Activated CD8-positive, alpha-beta memory T cell treated with anti-CD3 and anti-CD28 coated beads, Interleukin-2, amount 10 ng/mL, durations not matched to agents 7 days and 5 days (primary cell): ENCODE data around the gene CACNA1I. TPM values are rescaled to one million over a fixed set of nuclear protein-coding genes. Genes with fewer than 3 reads are reported as not detected.

ENCODE experiments used
- ATAC-seq: fragments of 150-1000 bp; cut with Tn5 transposase; one replicate; pipeline ENCODE4 v1.10.0; 2021; ENCODE audit warnings: moderate library complexity
- CTCF ChIA-PET: fragments of 350-600 bp; sonication (Branson Sonifier 250); formaldehyde crosslinking; loops from one replicate; lab custom pipeline; 2021; ENCODE audit warnings: antibody characterized with exemption; lab: Charles Lee
- DNase-seq: peaks from one replicate; pipeline ENCODE4 v3.0.0-alpha.2; 2020
- H3K27ac Mint-ChIP-seq: one replicate; pipeline ENCODE4 v1.8.0; 2021; ENCODE audit warnings: mild to moderate bottlenecking, mixed read lengths
- H3K27me3 Mint-ChIP-seq: one replicate; pipeline ENCODE4 v1.8.0; 2021; ENCODE audit warnings: mixed read lengths
- H3K36me3 Mint-ChIP-seq: one replicate; pipeline ENCODE4 v1.8.0; 2021; ENCODE audit warnings: mild to moderate bottlenecking, mixed read lengths
- H3K4me1 Mint-ChIP-seq: one replicate; pipeline ENCODE4 v1.8.0; 2021; ENCODE audit warnings: mixed read lengths
- H3K4me3 Mint-ChIP-seq: one replicate; pipeline ENCODE4 v1.8.0; 2021; ENCODE audit warnings: mild to moderate bottlenecking, moderate library complexity, mixed read lengths
- H3K9me3 Mint-ChIP-seq: one replicate; pipeline ENCODE4 v1.8.0; 2022; ENCODE audit warnings: low read depth, mixed read lengths
- total RNA-seq, 2 experiments: library from RNA; stranded (reverse); gene quantifications; one replicate each; pipeline ENCODE4 v1.2.3, GENCODE V29; 2021

The CACNA1I gene
- total RNA-seq, 2 experiments from 2014 or later = 0.30 to 1.8 TPM

DNA sequence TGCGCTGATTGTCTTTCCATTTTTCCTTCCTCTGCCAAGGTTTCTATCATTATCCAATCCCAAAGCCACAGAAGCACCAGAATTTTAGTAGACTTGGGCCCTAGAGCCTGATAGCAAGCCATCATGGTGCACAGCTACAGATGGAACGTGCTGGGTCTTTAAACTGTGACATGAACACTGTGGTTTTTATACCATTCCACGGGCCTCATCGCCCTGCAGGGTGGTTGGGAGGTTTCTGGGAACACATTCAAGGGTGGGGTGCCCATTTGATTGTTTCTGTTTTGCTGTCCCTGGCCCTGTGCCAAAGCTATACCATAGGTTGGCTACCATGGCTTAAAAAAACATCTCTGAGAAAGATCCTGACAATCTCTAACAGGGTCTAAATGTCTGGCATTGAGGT, 151.9 kb downstream of the CACNA1I start:
- CTCF ChIA-PET = no interaction called here
- Mint-ChIP-seq H3K4me1 (peaks cover 29% of the 10 kb centered on the region), H3K9me3 (peaks cover 4% of the 10 kb centered on the region), H3K27ac (no peak overlapping the region), H3K27me3 (peaks cover 19% of the 10 kb centered on the region), H3K36me3 (peaks cover 6% of the 10 kb centered on the region), H3K4me3 (no peak overlapping the region)
- no peak for DNase-seq
- no peak for ATAC-seq

DNA sequence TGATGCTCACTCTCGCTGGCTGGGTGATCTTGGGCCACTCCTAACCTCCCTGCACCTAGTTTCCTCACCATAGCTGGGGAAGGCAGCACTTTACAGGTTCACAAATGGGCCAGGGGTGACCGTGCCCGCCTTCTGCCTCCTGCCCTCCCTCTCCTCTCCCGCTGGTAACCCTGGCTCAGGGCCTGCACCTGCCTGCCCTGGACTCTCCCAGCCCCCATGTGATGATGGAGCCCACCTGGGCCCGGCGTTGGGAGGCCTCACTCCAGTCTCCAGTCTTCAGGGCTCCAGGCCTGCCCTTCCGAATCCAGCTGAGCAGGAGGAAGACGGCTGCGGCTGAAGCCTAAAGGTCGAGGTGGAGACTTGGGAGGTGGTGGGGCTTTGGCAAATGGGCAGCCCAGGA, 152.9 kb downstream of the CACNA1I start:
- Mint-ChIP-seq H3K27ac (no peak overlapping the region), H3K27me3 (peaks cover 22% of the 10 kb centered on the region), H3K36me3 (peaks cover 6% of the 10 kb centered on the region), H3K4me1 (peaks cover 26% of the 10 kb centered on the region), H3K9me3 (peaks cover 4% of the 10 kb centered on the region), H3K4me3 (no peak overlapping the region)
- ATAC-seq (no peak), DNase-seq (no peak)
- CTCF ChIA-PET = no interaction called here

DNA sequence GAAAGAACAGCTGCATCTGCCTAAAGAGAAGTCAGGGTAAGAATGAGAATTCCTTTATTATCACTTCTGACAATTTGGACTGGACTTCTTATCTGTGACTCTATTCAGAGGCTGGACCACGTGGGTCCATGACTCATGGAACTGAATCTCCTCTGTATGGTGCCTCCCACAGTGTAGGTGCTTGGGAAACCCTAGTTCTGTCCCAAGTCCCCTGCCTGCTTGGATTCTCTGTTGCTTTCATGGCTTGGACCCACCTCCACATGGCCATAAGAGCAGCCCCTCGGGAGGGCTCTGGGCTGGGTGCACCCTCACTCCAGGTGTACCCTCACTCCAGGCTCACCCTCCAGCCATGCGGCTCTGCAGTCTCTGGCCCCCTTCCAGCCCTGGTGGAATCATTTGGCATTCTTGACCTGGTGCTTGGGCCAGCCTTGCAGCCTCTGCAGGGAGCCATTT, 153.4 kb downstream of the CACNA1I start:
- H3K4me3 Mint-ChIP-seq = no peak overlapping the region
- H3K9me3 Mint-ChIP-seq = peaks cover 4% of the 10 kb centered on the region
- CTCF ChIA-PET = no interaction called here
- H3K4me1 Mint-ChIP-seq = peaks cover 26% of the 10 kb centered on the region
- DNase-seq = no peak
- peaks cover 22% of the 10 kb centered on the region for H3K27me3 Mint-ChIP-seq
- ATAC-seq = no peak
- no peak overlapping the region for H3K27ac Mint-ChIP-seq
- peaks cover 6% of the 10 kb centered on the region for H3K36me3 Mint-ChIP-seq

DNA sequence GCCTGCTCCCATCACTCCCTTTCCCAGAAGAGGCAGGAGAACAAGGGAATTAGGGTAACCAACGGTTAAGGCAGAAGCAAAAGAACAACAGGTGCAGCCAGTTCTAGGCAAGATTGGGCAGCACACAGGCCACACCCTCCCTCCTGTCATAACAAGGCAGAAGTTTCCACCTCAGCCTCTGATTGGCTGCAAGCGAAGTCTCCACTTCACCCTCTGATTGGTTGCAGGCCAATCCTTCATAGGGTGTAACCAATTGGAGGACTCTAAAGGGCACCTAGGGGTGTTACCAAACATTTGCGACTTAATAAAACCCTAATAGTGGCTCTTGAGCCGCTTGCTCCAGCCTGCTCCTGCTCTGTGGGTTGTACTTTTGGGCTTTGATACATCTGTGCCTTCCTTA, 153.8 kb downstream of the CACNA1I start:
- Mint-ChIP-seq H3K4me1 (peaks cover 21% of the 10 kb centered on the region), H3K4me3 (no peak overlapping the region), H3K27me3 (peaks cover 22% of the 10 kb centered on the region), H3K27ac (no peak overlapping the region), H3K9me3 (peaks cover 4% of the 10 kb centered on the region), H3K36me3 (peaks cover 6% of the 10 kb centered on the region)
- no peak for DNase-seq
- CTCF ChIA-PET = no interaction called here
- no peak for ATAC-seq

DNA sequence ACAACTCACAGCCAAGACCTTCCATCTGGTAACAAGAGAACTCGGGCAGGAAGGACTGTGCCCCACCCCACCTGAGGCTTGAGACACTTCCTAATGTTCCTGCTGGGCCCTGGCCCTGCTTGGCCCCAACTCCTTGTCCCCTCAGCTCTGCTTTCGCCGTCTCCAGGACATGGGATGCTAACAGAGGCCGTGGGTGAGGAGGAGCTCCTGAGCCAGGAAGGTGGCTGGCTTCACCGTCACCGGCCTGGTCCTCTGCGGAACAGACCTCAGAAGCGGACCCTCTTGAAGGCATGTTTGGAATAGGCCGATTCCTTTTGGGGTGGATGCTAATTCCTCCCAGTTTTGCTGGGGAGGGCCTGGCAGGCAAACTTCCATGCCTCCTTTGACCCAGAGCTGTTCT, 154.3 kb downstream of the CACNA1I start:
- H3K27me3 Mint-ChIP-seq = peaks cover 22% of the 10 kb centered on the region
- H3K36me3 Mint-ChIP-seq = peaks cover 6% of the 10 kb centered on the region
- DNase-seq = no peak
- no peak overlapping the region for H3K4me3 Mint-ChIP-seq
- no peak for ATAC-seq
- peaks cover 4% of the 10 kb centered on the region for H3K9me3 Mint-ChIP-seq
- no peak overlapping the region for H3K27ac Mint-ChIP-seq
- H3K4me1 Mint-ChIP-seq = peaks cover 18% of the 10 kb centered on the region
- CTCF ChIA-PET = no interaction called here

DNA sequence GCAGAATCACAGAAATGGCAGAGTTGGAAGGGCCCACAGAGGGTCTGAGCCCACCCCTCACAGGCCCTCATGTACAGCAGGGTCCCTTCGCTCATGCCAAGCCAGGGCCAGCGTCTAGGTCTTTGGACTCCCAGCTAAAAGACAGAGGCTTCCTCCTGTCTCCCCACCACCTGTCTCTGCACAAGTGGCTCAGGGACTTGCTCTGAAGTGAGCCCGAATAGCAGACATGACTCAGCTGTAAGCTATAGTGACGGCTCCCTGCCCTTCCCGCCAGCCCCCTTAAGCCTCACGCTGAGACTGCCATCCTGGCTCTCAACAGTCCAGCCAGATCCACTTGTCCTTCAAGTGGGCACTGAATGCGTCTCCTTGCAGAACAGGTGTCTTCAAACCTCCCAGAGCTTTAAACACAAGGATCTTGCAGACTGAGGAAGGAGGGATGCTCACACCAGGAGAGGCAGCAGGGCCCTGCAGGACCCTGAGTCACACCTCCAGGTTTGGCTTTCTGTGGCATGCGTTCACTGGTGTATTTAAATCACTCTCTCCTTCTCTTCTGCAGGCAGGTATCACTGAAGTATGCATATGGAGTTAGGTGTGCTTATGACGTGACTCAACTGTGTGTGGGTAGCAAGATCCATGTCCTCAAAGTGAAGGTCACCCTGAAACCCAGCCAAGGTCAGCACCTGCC, 154.9 kb downstream of the CACNA1I start:
- H3K27ac Mint-ChIP-seq = no peak overlapping the region
- peaks cover 20% of the 10 kb centered on the region for H3K27me3 Mint-ChIP-seq
- H3K36me3 Mint-ChIP-seq = peaks cover 6% of the 10 kb centered on the region
- DNase-seq (no peak), ATAC-seq (no peak)
- peaks cover 16% of the 10 kb centered on the region for H3K4me1 Mint-ChIP-seq
- no peak overlapping the region for H3K4me3 Mint-ChIP-seq
- CTCF ChIA-PET = no interaction called here
- H3K9me3 Mint-ChIP-seq = peaks cover 4% of the 10 kb centered on the region

DNA sequence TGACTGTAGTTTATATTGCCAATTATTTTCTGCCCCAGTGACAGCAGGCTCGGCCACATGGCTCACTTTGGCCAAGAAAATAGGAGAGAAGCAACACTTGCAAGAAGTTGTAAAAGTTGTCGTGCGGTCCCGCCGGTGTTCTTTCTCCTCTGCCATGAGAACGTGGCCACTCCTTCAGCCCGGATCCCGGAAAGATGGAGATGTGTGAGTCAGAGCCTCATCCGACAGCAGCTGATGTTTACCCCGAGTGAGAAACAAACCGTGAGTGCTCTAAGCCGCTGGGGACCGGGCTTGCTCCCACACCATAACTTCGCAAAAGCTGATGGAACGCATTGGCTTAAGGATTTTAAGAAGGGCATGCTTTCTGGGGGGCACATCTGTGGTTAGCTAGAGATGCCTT, 157.0 kb downstream of the CACNA1I start:
- Mint-ChIP-seq H3K9me3 (no peaks in the 10 kb centered on the region), H3K27ac (no peak overlapping the region), H3K4me1 (peaks cover 3% of the 10 kb centered on the region), H3K36me3 (peaks cover 1% of the 10 kb centered on the region), H3K27me3 (peaks cover 16% of the 10 kb centered on the region), H3K4me3 (no peak overlapping the region)
- DNase-seq = peak; percentile 36
- CTCF ChIA-PET = no interaction called here
- no peak for ATAC-seq

DNA sequence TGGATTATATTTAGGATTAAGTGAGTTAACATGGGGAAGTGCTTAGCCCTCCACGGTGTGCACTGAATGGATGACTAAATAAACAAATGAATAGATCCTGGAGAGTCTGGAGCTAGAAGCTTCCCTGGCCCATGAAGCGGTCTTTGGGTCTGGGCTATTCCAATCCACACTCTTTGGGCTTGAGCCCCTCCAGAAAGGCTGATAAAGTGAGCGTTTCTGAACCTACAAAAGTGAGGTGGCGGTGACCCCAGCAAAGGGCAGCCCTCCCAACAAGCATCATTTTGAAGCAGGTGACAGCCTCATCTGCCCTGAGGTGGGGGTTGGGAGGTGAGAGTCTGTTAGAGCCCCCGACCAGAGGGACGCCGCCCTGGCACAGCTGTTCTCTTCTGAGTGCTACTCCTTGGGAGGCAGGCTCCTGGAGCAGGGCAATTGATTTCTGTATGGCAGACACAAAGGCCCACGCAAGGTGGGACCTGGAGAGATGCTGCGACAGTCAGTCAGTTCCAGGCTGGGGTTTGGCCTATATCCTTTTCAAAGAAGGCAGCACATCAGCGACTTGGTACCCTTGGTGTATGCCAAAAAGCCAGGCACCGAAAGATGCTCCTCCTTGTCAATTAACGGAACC, 157.8 kb downstream of the CACNA1I start:
- peak; percentile 28 for DNase-seq
- peaks cover 16% of the 10 kb centered on the region for H3K27me3 Mint-ChIP-seq
- no peak overlapping the region for H3K4me3 Mint-ChIP-seq
- CTCF ChIA-PET = no interaction called here
- no peak for ATAC-seq
- no peaks in the 10 kb centered on the region for H3K9me3 Mint-ChIP-seq
- H3K36me3 Mint-ChIP-seq = no peaks in the 10 kb centered on the region
- no peaks in the 10 kb centered on the region for H3K4me1 Mint-ChIP-seq
- no peak overlapping the region for H3K27ac Mint-ChIP-seq

DNA sequence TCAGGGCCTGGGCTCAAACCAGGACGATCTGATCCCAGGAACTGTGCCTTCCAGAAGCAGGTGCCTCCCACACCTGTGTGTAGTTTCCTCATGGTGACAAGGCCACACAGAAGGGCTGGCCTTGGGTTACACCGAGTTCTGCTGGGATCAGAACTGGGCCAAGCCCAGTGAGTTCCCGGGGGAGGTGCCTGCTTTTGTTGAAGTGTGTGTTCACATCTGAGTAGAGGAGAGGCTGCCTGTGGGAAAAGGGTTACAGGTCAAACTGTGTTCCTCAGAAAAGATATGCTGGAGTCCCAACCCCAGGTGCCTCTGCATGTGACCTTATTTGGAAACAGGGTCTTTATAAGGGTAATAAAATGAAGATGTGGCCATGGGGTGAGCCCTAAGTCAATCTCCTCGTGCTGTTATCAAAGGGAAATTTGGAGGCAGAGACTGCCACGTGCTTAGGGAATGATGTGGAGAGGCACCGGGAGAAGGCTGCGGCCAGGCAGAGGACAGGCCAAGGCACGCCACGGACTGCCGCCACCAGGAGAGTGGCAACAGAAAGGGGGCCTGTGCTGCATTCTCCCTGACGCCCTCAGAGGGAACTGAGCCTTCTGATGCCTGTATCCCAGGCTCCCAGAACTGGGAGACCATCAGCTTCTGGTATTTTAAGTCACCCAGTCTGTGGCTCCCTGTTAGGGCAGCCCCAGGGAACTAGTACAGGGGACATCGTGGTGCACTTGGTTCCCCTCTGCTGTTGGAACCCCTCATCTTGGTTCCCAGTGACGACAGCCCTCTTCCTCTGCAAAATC, 158.8 kb downstream of the CACNA1I start:
- DNase-seq (peak; percentile 26), ATAC-seq (no peak)
- Mint-ChIP-seq H3K4me1 (no peaks in the 10 kb centered on the region), H3K36me3 (no peaks in the 10 kb centered on the region), H3K27ac (no peak overlapping the region), H3K9me3 (no peaks in the 10 kb centered on the region), H3K4me3 (no peak overlapping the region), H3K27me3 (peaks cover 16% of the 10 kb centered on the region)
- CTCF ChIA-PET = no interaction called here

DNA sequence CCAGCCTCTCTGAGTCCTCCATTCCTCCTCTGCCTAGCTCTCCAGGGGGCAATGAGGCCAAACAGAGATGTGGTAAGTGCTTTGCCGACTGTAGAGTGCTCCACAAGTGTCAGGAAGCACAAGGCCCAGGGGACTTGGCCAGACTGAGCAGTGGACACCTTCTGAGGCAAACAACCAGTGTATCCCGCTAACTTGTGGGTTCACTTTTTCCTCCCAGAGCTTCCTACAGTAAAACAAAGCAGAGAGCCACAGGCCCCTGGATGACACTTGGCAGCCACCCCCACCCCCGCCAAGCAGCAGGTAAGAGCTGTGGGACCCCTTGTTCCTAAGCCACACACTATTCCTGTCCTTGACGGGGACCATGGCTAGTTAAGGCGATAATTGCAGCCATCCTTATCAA, 160.9 kb downstream of the CACNA1I start:
- Mint-ChIP-seq H3K36me3 (no peaks in the 10 kb centered on the region), H3K4me3 (no peak overlapping the region), H3K27ac (no peak overlapping the region), H3K9me3 (no peaks in the 10 kb centered on the region), H3K4me1 (no peaks in the 10 kb centered on the region), H3K27me3 (peaks cover 25% of the 10 kb centered on the region)
- DNase-seq = peak; percentile 37
- ATAC-seq = no peak
- CTCF ChIA-PET = no interaction called here

DNA sequence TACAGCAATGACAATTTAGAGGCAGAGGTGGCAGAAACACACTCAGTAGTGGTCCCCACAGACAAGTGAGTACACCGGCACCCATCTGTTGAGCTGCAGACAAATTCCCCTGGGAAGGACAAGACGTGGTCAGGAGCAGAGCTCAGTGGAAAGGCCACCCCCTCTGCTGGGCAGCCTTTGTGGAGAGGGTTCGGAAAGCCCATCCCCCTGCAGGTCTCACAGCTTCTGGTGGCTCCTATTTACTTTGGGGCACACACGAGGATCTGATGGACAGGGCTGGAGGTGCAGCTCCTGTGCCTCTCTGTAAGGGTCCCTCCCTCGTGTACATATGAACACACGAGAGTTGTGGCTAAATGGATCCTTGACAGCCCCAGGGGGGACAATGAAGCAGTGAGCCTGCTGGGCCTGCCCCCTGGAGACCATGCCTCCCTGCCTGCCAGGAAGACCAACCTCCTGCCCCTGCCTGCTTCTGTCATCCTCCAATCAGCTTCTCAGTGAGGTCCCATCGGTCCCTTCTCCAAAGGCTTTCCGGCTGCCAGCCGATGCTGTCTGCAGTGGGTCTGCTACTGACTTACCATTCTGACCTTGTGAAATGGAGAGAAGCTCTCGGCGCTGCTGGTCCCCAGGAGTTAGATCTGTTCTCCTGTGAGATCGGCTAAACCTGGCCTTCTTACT, 161.5 kb downstream of the CACNA1I start:
- Mint-ChIP-seq H3K4me3 (no peak overlapping the region), H3K27me3 (peaks cover 25% of the 10 kb centered on the region), H3K4me1 (no peaks in the 10 kb centered on the region), H3K9me3 (no peaks in the 10 kb centered on the region), H3K36me3 (no peaks in the 10 kb centered on the region), H3K27ac (no peak overlapping the region)
- CTCF ChIA-PET = no interaction called here
- DNase-seq (peak; percentile 21), ATAC-seq (no peak)

DNA sequence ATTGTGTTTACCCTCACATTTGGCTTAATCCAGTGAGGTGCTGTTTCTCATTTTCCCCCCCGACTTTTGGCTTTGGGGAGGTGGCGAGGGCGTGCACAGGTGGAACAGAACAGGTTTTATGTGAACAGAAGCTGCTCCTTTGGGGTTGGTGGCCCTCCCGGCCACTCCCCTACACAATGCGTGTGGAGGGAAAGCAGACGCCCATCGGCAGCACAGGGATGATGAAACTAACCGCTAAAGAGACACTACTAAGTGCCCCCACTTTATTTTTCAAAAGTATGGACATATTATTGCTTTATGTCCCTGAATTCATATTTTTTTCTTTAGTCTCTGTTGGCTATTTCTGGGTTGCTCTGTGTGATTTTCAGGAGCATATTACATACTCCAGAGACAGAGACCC, 162.1 kb downstream of the CACNA1I start:
- Mint-ChIP-seq H3K4me1 (no peaks in the 10 kb centered on the region), H3K27me3 (peaks cover 23% of the 10 kb centered on the region), H3K4me3 (no peak overlapping the region), H3K27ac (no peak overlapping the region), H3K9me3 (no peaks in the 10 kb centered on the region), H3K36me3 (no peaks in the 10 kb centered on the region)
- DNase-seq = peak; percentile 28
- CTCF ChIA-PET = no interaction called here
- no peak for ATAC-seq

DNA sequence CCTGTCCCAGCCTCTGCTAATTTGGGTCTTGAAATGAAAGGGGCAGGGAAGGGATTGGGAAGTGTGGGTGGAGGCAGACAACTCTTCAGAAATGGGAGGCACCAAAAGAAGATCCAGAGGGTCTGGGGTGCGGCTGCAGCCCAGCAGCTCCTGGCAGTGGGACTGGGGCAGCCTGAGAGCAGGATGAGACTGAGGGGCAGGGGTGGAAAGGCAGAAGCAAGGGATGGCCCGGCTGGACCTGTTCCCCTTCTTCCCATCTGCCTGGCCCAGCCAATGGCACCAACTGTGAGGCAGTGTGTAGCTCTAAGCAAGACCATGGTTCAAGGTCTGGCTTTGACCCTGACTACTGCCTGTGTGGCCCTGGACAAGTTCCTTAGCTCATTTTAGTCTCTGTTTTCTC, 162.6 kb downstream of the CACNA1I start:
- H3K27me3 Mint-ChIP-seq = peaks cover 27% of the 10 kb centered on the region
- H3K27ac Mint-ChIP-seq = no peak overlapping the region
- no peak overlapping the region for H3K4me3 Mint-ChIP-seq
- CTCF ChIA-PET = interaction anchor here (0.7 kb wide), 1 partner anchor 13 kb away, joined by 3 read pairs; no protein-coding TSS in a partner anchor
- no peaks in the 10 kb centered on the region for H3K9me3 Mint-ChIP-seq
- H3K4me1 Mint-ChIP-seq = no peaks in the 10 kb centered on the region
- DNase-seq (no peak), ATAC-seq (no peak)
- no peaks in the 10 kb centered on the region for H3K36me3 Mint-ChIP-seq
